ENCODE results near the gene GNA12.

GRCh38 chr7:2810682-2811415, 33.3 kb downstream of the GNA12 start:
- TF ChIP-seq CTCF (IDR thresholded peaks at IDR 0.05; ENCODE audit: poor library complexity) (no peak), EZH2 (IDR thresholded peaks at IDR 0.05; ENCODE audit: borderline replicate concordance) (no peak), EZH2phosphoT487 (IDR thresholded peaks at IDR 0.05; ENCODE audit: low read depth, severe bottlenecking, unreplicated experiment) (no peak)

All from hepatocyte (in vitro differentiated cells).